GM12874 (cell line): Measurements from ENCODE around the gene CASP8.

Source experiments
- CTCF ChIP-seq: IDR thresholded peaks from 2 replicates; pipeline ENCODE4 v1.5.1; 2011; ENCODE audit warnings: low read depth, mild to moderate bottlenecking, control low read depth, low read length, moderate library complexity; ENCODE audit not compliant: insufficient read depth

CASP8 gene

GRCh38 chr2:201269764-201270163, 9.4 kb downstream of the CASP8 start:
- TF ChIP-seq CTCF, result no peak

- TF ChIP-seq CTCF, result no peak
Measured at GRCh38 chr2:201270293-201271001, 10.1 kb downstream of the CASP8 start.

- TF ChIP-seq CTCF, result no peak
Measured at GRCh38 chr2:201271917-201272316, 11.6 kb downstream of the CASP8 start.

DNA sequence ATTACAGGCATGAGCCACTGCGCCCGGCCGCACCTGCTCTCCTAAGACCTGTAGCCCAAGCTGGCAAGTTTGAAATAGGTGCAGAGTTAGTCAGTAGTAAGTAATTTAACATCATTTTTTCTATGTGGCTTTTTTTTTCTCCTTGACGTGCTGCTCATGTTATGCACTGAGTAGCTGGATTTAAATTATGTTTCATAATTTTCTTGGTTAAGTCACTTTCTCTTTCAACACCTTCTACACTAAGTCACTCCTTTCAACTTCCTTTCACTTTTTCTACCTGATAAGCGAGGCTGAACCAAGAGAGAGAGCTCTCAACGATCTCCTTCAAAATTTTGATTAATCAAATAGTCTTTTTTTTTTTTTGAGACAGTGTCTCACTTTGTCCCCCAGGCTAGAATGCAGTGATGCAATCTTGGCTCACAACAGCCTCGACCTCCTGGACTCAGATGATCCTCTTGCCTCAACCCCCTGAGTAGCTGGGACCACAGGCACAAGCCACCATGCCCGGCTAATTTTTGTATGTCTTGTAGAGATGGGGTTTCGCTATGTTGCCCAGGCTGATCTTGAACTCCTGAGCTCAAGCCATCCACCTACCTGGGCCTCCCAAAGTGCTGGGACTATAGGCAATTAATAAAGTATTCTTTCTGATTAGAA, 13.1 kb downstream of the CASP8 start:
- TF ChIP-seq CTCF, result no peak

DNA sequence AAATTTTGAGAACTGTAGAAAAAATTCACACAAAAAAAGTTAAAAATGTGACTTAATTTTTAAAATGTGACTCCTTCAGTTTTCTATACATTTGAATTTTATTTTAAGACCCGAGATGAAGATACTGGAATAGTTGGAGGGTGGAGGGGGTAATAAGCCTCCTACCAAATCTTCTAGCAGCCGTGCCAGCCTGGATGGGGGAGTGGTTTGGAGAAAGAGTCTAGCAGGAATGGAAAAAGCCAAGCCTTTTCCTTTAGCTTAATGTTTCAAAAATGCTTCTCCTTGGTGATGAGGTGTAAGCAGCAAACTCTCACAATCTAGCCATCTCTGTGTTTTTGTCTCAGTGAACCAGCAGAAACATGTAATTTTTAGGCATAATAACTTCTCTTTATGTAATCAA, 14.7 kb downstream of the CASP8 start:
- no peak for TF ChIP-seq CTCF

DNA sequence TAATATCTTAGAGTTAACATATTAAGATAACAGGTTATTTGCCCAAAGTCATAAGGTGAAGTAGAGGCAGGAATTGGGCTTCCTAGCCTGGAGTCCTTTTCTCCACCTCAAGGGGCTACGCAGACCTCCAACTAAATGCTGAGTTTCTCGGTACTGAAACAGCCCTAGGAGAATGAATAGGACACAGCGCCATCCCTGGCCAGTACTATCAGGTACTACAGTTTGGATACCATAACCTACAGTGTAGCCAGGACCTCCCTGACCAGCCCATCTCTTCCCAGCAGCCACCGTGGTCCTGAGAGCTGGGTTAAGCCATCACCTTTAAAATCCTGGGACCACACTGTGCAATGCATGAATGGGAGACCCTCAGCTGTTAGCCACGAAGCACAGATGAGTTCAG, 15.7 kb downstream of the CASP8 start:
- 0 out of 2 replicates have a peak, but pooled peaks have one; percentile 10 for TF ChIP-seq CTCF

GRCh38 chr2:201276511-201276910, 16.2 kb downstream of the CASP8 start:
- TF ChIP-seq CTCF, result no peak
